GM12878 (cell line): ENCODE results near the gene SH2B3.

Source experiments
- CEBPZ ChIP-seq: fragments of 150-350 bp; IDR thresholded peaks from 2 replicates; pipeline ENCODE4 v1.6.1; 2016; ENCODE audit warnings: low read depth, low read length
- GATAD2B ChIP-seq: fragments of 450-650 bp; conservative IDR thresholded peaks from 2 replicates; pipeline ENCODE4 v1.6.1; 2017; ENCODE audit warnings: low read depth, mild to moderate bottlenecking, moderate library complexity
- MAX ChIP-seq: IDR thresholded peaks from 2 replicates; pipeline ENCODE4 v1.6.1; 2012; ENCODE audit warnings: low read depth, low read length, improper control_type of control experiment
- MTA3 ChIP-seq: IDR thresholded peaks from 2 replicates; pipeline ENCODE4 v1.6.1; 2012; ENCODE audit warnings: low read length, inconsistent platforms, borderline replicate concordance
- POLR2A ChIP-seq: IDR thresholded peaks from 2 replicates; pipeline ENCODE4 v1.6.1; 2011; ENCODE audit warnings: low read depth, mild to moderate bottlenecking, low read length
- SMAD1 ChIP-seq: fragments of 450-650 bp; IDR thresholded peaks from 2 replicates; pipeline ENCODE4 v1.6.1; 2018; ENCODE audit warnings: mild to moderate bottlenecking, low read depth; ENCODE audit not compliant: partially characterized antibody
- SRF ChIP-seq, 2 experiments: IDR thresholded peaks; 2 replicates each; pipeline ENCODE4 v1.6.1; 2011; ENCODE audit warnings: low read depth in 2 of 2, low read length in 2 of 2, mild to moderate bottlenecking in 1 of 2, moderate library complexity in 1 of 2
- ZBTB11 ChIP-seq: fragments of 450-650 bp; formaldehyde crosslinking; IDR thresholded peaks from 2 replicates; pipeline ENCODE4 v1.5.0; 2022; ENCODE audit warnings: mild to moderate bottlenecking, missing genetic modification characterization

- no peak for TF ChIP-seq MTA3
- TF ChIP-seq SRF (IDR thresholded peaks at IDR 0.05; ENCODE audit: low read depth in 2 of 2, low read length in 2 of 2) = no peak
- TF ChIP-seq CEBPZ = no peak
- TF ChIP-seq SMAD1 = no peak
- no peak for TF ChIP-seq ZBTB11 (CRISPR knock-in tag)
- TF ChIP-seq GATAD2B = no peak
- TF ChIP-seq MAX = no peak
- no peak; the same call in 1 of the 2 replicates for TF ChIP-seq POLR2A
These were observed 22.5 kb downstream of the SH2B3 start for GRCh38 chr12:111428081-111428727.
